Activated CD4-positive, alpha-beta T cell treated with anti-CD3 and anti-CD28 coated beads, Interleukin-2, amount 50 U/mL, for 48 hours (primary cell): Measurements from ENCODE around the gene ANKRD37.
A peak's percentile ranks its signal among the peaks of the same experiment; 100 is the strongest.

Experiments used
- DNase-seq, 2 experiments: peaks; one replicate each; pipeline ENCODE4 v3.0.0-alpha.2; 2020

The ANKRD37 gene

DNA sequence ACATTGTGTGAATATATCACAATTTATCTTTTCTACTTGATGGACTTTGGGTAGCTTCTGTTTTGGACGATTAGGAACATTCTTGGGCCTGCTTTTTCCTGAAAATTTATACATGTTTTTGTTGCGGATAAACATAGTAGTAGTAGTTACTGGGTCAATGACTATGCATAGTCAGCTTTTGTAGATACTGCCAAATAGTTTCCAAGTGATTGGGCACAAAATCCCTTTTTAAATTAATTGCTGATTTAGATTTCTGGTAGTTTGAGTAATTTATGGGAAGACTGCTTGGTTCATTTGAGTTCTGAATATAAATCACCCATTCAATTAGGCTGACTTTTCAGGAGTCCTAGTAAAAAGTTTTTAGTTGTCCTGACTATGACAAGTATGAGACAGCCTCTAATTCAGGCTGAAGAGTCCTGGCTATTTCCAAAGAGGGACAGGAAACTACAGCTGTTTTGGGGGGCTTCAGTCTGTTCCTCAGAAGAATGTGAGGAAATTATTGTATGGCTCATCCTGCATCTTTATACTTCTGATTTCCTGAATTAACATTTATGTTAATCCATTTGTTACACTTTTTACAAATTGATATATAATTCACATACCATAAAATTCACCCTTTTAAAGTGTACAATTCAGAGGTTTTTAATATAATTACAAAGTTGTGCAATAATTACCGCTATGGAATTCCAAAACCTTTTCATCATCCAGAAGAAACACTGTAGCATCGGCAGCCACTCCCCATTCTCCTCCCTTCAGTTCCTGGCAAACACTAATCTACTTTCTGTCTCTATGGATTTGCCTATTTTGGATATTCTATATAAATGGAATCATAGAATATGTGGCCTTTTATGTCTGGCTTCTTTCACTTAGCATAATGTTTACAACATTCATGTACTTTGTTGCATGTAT is 15.1 kb upstream of the ANKRD37 start:
- DNase-seq = no peak

DNA sequence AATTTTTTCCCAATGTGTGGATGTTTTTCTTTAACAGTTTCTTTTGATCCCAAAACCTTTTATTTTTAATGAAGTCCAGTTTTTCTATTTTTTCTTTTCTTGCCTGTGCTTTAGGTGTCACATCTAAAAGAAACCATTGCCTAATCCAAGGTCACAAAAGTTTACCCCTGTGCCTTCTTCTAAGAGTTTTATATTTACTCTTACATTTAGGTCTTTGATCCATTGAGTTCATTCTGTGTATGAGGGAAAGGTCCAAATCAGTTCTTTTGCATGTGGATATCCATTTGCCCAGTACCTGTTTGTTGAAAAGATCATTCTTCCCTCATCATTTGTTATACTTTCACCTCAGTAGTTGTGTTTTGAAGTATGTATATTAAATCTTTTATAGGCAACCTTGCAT is 13.9 kb upstream of the ANKRD37 start:
- no peak for DNase-seq

DNA sequence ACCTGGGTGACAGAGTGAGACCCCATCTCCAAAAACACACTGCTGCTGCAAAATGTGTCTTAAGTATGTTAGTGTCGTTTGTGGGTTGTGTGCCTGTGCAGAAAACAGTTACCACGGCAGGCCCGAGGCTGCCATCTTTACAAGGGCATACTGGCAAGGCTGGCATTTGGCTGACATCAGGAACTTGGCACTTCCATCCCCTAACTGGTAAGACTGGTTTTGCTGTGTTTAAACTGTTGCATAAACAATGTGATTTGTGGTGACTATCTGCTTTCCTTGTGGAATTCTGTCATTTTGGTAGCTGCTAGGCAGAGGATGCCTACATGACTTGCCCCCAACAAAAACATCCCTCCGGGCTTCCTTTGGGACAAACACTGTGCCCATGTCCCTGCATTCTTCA is 13.2 kb upstream of the ANKRD37 start:
- no peak for DNase-seq

DNA sequence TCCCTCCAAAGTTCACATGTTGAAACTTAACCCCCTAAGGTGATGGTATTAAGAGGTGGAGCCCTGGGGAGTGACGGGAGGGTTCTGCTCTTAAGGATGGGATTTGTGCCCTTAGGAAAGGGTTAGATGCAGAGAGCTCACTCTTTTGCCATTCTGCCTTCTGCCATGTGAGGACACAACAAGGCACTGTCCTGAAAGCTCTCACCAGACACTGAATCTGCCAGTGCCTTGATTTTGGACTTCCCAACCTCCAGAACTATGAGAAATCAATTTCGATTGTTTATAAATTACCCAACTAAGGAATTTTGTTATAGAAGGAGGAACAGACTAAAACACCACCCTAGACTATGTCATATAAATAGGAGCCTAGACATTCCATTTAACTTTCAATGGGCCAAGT is 12.6 kb upstream of the ANKRD37 start:
- DNase-seq = no peak

DNA sequence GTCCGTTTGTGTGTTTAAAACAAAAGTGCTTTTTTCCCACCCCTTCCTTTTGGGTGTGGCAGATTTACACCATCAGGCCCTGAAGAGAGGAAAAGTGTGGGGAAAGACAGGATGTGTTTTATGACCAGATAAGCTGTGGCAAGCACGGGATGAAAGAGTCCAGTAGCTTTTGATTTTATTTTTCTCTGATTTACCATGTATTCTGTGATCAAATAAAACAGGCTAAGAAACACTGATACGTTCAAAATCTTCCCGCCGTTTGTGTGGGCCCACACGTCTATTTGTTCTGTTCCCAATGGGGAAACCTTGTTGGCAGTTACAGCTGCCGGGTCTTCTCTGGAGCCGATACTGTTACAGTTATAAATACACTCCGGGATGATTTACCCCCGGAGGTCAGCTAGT is 11.7 kb upstream of the ANKRD37 start:
- no peak for DNase-seq

DNA sequence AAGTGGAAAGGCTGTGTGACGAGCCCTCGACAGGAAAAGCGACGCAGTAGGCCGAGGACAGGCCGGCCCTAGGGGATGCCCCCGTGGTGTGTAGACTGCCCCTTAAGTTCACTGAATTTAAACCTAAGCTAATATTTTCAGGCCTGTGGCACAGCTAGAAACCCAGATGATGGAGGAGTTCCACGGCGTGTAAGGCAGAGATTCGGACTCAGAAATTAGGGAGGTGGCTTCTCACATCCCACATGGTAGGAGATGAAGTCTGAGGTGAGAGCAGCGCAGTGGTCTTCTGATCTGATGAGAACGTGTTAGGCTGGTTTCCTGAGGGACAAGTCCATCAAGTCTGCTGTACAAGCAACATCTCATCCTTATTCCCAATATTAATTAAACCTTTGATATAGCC is 8.7 kb upstream of the ANKRD37 start:
- DNase-seq = no peak

DNA sequence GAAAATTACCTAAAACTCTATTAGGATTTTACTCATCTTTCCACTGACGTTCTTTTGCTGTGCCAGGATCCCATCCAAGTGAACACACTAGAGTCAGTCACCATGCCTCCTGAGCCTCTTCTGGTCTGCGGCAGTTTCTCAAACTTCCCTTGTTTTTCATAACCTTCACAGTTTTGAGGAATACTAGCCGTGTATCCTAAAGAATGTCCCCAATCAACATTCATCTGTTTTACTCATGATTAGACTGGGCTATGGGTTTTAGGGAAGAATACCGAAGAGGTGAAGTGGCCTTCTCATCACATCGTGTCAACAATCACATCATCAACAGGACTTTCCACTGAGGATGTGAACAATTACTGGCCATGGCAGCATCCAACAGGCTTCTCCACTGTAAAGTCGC is 5.7 kb upstream of the ANKRD37 start:
- DNase-seq = no peak

DNA sequence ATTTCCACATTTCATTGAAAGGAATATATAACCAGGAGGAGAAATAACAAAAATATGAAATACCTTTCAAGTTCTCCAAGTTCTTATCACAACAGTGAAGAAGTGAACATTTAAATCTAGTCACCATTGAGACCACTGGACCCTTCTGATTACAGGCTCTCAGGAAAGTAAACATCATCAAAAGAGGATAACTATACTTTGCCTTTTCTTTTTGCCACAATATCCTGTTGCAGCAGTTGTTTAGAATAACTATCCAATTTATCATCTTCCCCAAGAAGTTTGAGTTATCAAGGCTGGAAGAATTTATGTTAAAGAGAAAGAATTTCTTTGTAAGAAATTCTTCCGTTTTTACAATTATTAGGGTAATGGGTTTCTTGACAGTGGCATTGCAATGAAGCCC is 4.5 kb upstream of the ANKRD37 start:
- no peak for DNase-seq

DNA sequence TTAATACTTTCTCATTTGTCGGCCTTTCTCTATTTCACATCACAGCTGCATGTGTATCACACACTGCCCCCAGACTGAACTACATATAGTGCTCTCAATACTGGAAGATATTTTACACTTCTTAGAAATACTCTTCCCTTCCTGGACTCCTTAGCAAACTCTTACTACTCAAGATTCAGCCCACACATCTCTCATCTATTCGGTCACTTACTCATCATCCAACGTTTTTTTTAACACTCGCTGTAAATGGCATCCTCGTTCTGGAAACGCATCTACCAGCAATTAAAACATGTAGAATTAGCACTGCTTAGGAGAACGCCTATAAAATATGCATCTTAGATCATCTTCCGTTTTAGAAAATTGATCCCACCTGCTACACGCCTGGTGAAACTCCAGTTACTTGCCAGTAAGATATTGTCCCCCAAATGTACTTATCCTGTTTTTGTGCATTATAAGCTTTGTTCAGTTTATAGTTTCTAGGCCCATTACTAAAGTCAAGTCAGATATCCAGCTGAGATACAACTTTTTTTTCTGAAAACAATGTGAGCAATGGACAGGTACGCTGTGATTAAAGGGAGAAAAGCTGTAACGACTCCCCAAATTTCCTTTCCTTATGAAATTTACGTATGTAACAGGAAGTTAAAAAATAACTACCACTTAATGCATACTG is 1.9 kb upstream of the ANKRD37 start:
- DNase-seq = no peak

DNA sequence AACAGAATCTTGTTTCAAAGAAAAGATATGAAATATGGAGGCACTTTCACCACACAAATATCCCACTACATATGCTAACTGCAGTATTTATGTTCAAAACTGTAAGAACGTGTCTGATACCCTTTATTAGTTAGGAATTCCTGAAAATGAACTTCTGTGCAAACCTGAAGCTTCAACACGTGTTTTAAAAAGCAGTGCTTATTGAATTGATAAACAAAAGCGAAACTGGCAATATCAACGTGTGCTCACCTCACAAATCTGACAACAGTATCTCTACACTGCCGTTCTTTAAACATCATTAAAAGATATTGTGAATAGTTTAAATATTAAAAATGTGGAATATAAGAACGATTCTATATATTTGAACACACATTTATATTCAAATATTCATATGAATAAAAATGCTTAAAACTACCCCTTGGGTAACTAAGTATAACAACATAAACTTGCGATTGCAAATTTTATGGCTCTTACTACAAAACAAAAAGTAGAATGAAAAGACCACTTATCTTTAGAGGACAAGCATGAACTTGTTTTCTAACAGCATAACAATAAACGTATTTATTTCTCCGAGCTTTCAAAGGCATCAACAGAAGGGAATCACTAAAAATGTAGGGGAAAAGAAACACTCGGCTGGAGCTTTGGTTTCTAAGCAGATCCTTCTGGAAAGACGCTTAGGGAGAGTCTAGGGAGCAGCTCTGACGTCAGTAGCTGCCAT is 1.2 kb upstream of the ANKRD37 start, which contains the start of gene LRP2BP:
TSS of gene LRP2BP (minus strand) at position 687 of the 718 bp plus-strand sequence. CDS start 17,738 bp downstream, outside the sequence.
- DNase-seq = no peak

DNA sequence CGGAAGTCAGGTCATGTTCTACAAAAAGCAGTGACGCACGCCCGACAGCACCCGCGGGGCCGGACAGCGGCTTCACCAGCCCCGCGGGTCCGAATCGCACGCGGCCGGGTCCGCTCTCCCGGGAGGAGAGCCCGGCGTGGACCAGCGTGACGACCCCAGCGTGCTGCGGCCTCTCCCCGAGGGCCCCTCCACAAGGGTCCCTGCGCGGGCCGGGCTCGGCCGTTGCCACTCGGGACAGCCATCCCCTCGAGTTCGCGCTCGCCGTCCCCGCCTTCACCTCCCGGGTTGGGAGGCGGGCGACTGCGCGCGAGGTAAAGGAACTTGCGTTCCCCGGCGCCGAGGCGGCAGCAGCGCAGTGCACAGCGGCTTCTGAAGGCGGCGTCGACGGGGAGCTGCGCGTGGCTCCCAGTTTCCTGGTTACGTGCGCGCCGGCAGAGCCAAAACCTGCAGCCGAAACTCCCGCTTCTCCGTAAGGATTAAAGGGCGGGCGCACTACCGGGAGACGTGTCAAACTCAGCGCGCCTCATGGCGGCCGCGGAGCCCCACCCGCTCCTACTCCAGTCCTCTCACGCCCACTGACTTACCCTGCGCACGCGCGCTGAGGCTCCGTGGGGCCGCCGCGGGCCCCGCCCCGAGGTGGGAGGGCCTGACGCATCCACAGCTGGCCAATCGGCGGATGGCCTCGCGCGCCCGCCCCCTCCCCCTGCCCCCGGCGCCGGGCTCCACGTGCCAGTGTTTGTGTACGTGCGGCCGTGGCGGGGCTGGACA is 501 bp upstream of the ANKRD37 start:
- DNase-seq = peak; percentile 96 to 97

DNA sequence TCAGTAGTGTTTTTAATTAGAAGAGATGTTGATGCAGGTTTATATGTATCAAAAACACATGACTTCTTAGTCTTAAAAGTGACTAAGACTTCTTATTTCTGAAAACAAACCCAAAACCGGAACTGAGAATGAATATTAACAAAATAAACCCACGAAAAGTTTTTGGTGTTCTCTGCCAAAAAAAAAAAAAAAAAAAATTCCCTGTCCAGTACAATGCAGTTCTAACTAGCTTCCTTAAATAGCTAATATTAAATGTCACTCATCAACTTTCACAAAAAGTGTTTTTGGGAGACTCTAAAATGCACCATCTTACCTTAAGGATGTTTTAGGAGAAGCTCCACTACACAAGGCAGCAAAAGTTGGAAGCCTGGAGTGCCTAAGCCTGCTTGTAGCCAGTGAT is 2.0 kb downstream of the ANKRD37 start:
- no peak for DNase-seq

DNA sequence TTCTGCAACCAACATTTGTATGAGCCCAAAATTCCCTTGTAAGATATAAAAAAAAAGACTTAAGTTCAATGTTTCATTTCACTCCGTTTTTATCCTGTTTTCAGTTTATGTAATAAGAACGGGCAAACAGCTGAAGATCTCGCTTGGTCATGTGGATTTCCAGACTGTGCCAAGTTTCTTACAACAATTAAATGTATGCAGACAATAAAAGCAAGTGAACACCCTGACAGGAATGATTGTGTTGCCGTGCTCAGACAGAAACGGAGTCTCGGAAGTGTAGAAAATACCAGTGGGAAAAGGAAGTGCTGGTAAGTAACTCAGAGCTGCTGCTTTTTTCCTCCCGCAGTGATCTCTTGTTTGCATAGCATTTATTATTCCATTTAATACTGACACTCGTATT is 2.8 kb downstream of the ANKRD37 start:
- DNase-seq = no peak

DNA sequence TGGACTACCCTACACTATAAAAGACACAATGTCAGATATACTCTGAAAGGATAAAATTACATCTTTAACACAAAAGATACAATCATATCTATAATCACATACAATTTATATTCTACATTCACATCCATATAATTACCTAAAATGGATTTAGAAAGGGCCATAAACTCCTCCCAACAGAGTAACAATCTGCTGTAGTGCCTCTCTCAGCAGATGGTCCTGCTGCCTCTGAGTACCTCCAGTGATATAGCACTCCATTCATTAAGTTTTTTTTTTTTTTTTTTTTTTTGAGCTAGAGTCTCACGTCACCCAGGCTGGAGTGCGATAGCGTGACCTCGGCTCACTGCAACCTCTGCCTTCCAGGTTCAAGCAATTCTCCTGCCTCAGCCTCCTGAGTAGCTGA is 7.4 kb downstream of the ANKRD37 start:
- no peak for DNase-seq

DNA sequence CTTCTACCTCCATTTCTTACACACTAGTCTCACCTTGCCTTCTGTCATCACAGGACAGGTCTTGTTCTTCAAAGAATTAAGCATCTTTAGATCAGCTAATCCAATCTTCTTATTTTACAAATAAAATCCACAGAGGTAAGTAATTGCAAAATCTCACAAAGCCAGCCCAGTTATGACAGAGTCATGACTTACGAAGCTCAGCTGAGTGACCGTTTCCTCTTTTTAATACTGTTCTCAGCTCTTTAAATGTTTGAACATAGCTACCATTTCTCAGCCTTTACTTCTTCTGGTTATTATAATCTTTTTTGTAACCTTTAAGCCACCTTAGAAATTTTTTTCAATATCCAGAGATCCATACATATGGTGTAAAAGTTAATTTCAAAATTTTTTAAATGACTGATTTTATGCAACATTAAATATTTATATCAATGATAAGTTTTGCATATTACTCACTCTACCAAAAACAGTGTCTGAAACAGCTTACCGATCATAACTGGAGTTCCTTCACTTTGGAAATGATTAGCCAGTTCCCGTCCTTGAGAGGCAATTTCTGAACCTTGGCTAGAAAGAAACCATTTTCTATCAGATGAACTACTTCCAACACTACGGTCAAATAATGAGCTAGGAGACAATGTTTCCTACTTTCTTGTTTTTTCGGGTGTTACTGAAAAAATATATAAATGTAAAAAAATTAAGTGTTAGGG is 8.8 kb downstream of the ANKRD37 start:
- no peak for DNase-seq

DNA sequence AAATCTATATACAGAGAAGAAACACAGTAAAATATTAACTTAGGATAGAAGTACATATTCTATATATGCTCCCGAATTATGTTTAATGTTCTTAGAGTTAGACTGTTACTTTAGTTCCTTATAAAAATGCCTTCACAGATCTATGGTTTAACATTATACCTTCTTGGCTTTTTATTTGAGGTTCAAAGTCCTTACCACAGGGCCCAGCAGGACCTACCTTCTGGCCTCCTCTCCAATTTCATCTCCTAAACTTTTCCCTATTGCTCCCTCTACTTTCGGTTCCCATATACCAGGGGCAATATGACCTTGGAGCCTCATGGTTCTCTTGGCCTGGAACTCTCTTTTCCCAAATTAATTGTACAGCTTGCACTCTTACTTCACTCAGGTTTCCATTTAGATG is 11.8 kb downstream of the ANKRD37 start:
- no peak for DNase-seq

DNA sequence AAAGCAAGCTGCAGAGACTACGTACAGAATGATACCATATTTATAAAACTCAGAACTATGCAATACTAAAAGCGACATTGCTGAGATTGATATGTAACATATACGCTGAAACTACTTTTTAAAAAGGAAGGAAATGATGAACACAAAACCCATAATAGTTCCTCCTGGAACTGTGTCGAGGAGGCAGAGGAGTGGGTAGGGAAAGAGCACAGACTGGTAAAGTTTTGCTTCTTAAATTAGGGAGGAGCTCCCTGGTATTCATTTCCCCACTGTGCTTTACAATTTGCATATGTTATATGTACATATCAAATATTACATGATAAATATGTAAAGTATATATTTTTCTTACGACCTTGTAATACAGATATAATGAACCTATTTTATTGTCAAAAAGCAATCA is 15.2 kb downstream of the ANKRD37 start:
- DNase-seq = no peak

DNA sequence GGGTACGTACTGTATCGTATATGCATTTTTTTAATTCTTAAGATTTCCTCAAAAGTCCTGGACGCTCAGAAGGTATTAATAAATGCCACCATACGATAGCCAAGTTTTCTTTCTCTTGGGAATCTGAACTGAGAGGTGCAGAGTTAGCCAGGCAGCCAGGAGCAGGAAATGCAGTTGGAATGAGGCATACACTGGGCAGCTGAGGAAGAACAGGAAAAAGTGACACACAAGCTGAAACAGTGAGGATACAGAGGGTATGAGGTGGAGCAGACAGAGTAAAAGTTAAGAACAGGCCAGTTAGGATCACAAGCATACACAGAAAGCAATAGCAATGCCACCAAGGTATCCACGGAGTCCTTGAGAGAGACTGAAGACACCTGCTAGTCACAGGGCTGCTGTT is 15.8 kb downstream of the ANKRD37 start:
- no peak for DNase-seq

DNA sequence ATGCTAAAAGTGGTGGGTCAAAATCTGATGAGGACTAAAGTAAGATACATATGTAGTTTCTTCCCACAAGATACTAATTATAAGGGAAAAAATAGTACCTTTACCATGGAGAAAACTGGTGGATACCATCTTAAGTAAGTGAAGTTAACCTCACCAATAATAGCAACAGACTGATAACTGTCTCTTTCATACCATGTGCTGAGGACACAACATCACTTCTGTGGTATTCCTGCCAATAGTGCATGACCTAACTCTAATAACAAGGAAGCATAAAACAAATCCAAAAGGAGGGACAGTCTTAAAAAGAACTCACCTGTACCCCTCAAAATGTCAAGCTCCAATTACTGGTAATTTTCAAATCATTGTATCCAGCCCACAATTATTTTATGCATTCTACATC is 20.3 kb downstream of the ANKRD37 start:
- DNase-seq = no peak

DNA sequence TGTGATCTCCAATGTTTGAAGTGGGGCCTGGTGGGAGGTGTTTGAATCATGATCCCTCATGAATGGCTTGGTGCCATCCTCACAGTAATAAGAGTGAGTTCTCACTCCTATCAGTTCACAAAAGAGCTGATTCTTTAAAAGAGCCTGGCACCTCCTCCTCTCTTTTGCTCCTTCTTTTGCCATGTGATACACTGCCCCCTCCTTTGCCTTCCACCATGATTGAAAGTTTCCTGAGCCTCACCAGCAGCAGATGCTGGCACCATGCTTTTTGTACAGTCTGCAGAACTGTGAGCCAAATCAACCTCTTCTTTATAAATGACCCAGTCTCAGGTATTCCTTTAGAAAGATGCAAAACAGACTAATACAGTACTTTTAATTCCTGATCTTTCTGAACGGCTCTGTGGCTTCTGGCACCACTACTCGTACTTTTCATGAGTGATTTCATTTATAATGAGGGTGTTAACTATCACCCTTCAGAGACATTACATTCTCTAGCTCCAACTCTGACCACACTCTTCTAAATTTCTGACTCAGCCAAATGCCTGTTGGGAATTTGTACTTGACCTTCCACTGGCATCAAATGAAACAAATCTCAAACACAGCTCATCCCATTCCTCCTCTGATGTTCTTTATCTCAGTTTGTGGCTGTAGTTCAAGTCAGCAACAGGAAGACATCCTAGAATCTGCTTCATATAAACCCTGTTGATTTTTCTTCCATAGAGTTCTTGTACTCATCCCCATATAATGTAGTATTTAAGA is 24.9 kb downstream of the ANKRD37 start:
- no peak for DNase-seq

DNA sequence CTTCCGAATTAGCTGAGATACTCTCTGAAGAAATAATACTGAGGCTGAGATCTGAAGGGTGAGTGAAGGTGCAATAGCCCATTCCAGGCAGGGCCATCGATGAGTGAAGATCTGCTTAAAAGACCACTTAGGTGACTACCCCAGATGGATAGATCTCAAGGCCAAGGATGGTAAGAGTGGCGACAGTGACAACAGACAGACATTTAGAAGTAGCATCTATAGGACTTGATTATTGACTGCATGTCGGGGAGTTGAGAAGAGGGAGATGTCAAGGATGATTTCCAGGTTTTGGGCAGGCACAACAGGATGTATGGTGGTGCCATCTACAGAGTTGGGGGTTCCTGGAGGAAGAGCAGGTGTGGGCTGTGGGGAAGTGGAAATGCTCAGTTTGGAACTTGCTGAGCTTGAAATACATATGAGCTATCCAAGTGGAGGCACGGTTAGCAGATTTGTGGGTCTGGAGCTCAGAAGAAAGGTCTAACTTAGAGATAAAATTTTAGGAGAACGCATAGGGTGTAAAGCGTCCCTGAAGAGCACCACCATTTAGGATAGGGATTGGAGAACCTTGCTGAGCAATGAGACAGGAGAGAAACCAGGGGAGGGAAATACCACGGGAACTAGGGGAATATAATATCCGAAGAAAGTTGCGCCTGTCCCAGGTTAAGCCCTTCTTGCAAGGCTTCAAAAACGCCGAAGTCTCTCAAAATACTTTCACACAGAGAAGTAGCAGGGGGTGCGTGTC is 28.4 kb downstream of the ANKRD37 start:
- DNase-seq = peak in 1 of 2 experiments; percentile 18
